Spleen (tissue), 7 donors: Measurements from ENCODE around the gene UBE2E2.

Experiments
- CTCF ChIP-seq, 11 experiments: fragments of 200-600 bp in 7 of 11; fragments of 450-650 bp in 4 of 11; sonication (generic) in 4 of 11; IDR thresholded peaks in 8 of 11; conservative IDR thresholded peaks in 3 of 11; 1 replicate in 7 of 11; 2 replicates in 4 of 11; pipeline versions ENCODE4 v1.4.0 to v1.8.0; 2016 to 2021; ENCODE audit warnings: antibody characterized with exemption in 11 of 11, inconsistent platforms in 4 of 11, mild to moderate bottlenecking in 1 of 11
- POLR2AphosphoS5 ChIP-seq, 3 donors: sonication (generic); formaldehyde crosslinking; IDR thresholded peaks; one replicate each; pipeline ENCODE4 v1.5.1; 2017; ENCODE audit warnings: antibody characterized with exemption in 3 of 3
- donor health status: DM: no; HTN: no; CAD: no; lungs with moderate emphysema.
- donor health status: DM: no; HTN: no; CAD: no.
- donor health status: DM: no; HTN: no; CAD: no.

DNA sequence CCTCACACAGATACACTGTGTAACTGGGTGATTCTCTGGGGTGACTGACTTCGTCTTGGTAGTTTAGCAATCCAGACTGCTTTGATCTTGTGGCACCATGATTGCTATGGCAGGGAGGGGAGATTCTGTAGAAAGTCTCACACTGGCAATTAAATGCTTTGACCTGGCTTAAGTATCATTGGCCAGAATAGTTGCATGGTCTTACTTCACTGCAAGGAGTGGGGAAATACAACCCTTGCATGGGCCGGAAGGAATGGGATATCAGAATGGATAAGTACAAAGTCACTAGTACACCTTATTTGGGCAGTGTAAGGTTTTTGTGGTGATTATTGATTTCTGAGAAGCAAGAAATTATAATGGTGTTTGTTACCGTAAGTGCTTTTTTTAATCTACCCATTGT is 153.8 kb downstream of the UBE2E2 start:
- no peak for TF ChIP-seq CTCF (IDR thresholded peaks at IDR 0.05 in 8 of 11, conservative IDR thresholded peaks at IDR 0.05 in 3 of 11)
- no peak for TF ChIP-seq POLR2AphosphoS5 (IDR thresholded peaks at IDR 0.05)
